HEK293 (cell line): ENCODE measurements around the gene HOXB4.

ENCODE experiments used
- CTCF ChIA-PET: fragments of 350-600 bp; formaldehyde crosslinking; extraction: SDS; loops from one replicate; lab custom pipeline; 2021; ENCODE audit warnings: antibody characterized with exemption; lab: Yijun Ruan, JAX
- POLR2A ChIA-PET: fragments of 300-600 bp; formaldehyde crosslinking; extraction: SDS; loops from one replicate; lab custom pipeline; 2020; ENCODE audit warnings: antibody characterized with exemption, inconsistent platforms; lab: Yijun Ruan, JAX
- H3K27ac ChIP-seq: fragments of 200-500 bp; sonication (Bioruptor generic); 2 replicates; pipeline ENCODE4 v1.5.1; 2014; ENCODE audit warnings: low read depth, low read length, control low read depth, inconsistent platforms; ENCODE audit errors: extremely low read depth
- H3K36me3 ChIP-seq, 2 experiments: fragments of 200-500 bp in 1 of 2; sonication (Bioruptor generic) in 1 of 2; 1 replicate in 1 of 2; 2 replicates in 1 of 2; pipeline ENCODE4 v1.5.1; 2014 to 2017; ENCODE audit warnings: inconsistent platforms in 2 of 2, low read length in 2 of 2; ENCODE audit not compliant: control insufficient read depth in 2 of 2, insufficient read depth in 1 of 2
- H3K4me1 ChIP-seq: fragments of 200-500 bp; sonication (Bioruptor generic); 2 replicates; pipeline ENCODE4 v1.5.1; 2014; ENCODE audit warnings: mild to moderate bottlenecking, low read length, inconsistent platforms; ENCODE audit not compliant: control insufficient read depth, insufficient read depth
- H3K4me3 ChIP-seq: 2 replicates; pipeline ENCODE4 v1.5.1; 2011; ENCODE audit warnings: low read depth, mild to moderate bottlenecking, control low read depth, low read length, moderate library complexity
- H3K9me3 ChIP-seq: fragments of 200-500 bp; sonication (Bioruptor generic); 2 replicates; pipeline ENCODE4 v1.5.1; 2014; ENCODE audit warnings: low read depth, low read length, inconsistent platforms; ENCODE audit not compliant: control insufficient read depth, insufficient read depth
- GLIS1 ChIP-seq: fragments of 450-650 bp; formaldehyde crosslinking; IDR thresholded peaks from 2 replicates; pipeline ENCODE4 v1.5.1; 2016; ENCODE audit warnings: missing biosample characterization, missing genetic modification characterization
- IKZF3 ChIP-seq: fragments of 450-650 bp; IDR thresholded peaks from 2 replicates; pipeline ENCODE4 v1.5.0; 2018; ENCODE audit warnings: missing biosample characterization, mild to moderate bottlenecking, missing genetic modification characterization, moderate library complexity
- OSR2 ChIP-seq: fragments of 450-650 bp; formaldehyde crosslinking; IDR thresholded peaks from 2 replicates; pipeline ENCODE4 v1.5.1; 2016; ENCODE audit warnings: missing biosample characterization, missing genetic modification characterization
- WT1 ChIP-seq: fragments of 450-650 bp; formaldehyde crosslinking; IDR thresholded peaks from 2 replicates; pipeline ENCODE4 v1.5.1; 2016; ENCODE audit warnings: missing biosample characterization, missing genetic modification characterization
- ZBTB1 ChIP-seq: fragments of 450-650 bp; formaldehyde crosslinking; IDR thresholded peaks from 2 replicates; pipeline ENCODE4 v1.5.1; 2016; ENCODE audit warnings: missing biosample characterization, missing genetic modification characterization
- ZBTB17 ChIP-seq: fragments of 450-650 bp; formaldehyde crosslinking; IDR thresholded peaks from 2 replicates; pipeline ENCODE4 v1.5.1; 2016; ENCODE audit warnings: missing biosample characterization, missing genetic modification characterization
- ZBTB8A ChIP-seq: fragments of 450-650 bp; formaldehyde crosslinking; IDR thresholded peaks from 2 replicates; pipeline ENCODE4 v1.5.1; 2016; ENCODE audit warnings: missing biosample characterization, missing genetic modification characterization
- ZNF274 ChIP-seq, 2 experiments: fragments of 200-500 bp in 1 of 2; fragments of 450-650 bp in 1 of 2; sonication (Bioruptor generic) in 1 of 2; formaldehyde crosslinking in 1 of 2; IDR thresholded peaks; 2 replicates each; pipeline versions ENCODE4 v1.5.1 to v1.6.1; 2014 to 2016; ENCODE audit warnings: borderline replicate concordance in 1 of 2, inconsistent platforms in 1 of 2, low read length in 1 of 2, missing biosample characterization in 1 of 2, missing genetic modification characterization in 1 of 2
- ZNF311 ChIP-seq: fragments of 450-650 bp; formaldehyde crosslinking; IDR thresholded peaks from 2 replicates; pipeline ENCODE4 v1.5.1; 2017; ENCODE audit warnings: missing biosample characterization, missing genetic modification characterization, borderline replicate concordance
- ZNF341 ChIP-seq: fragments of 450-650 bp; formaldehyde crosslinking; IDR thresholded peaks from 2 replicates; pipeline ENCODE4; 2016; ENCODE audit warnings: low read depth, missing biosample characterization, missing genetic modification characterization
- ZNF416 ChIP-seq: fragments of 450-650 bp; formaldehyde crosslinking; IDR thresholded peaks from 2 replicates; pipeline ENCODE4 v1.5.1; 2016; ENCODE audit warnings: missing biosample characterization, missing genetic modification characterization
- ZNF423 ChIP-seq: fragments of 450-650 bp; formaldehyde crosslinking; IDR thresholded peaks from 2 replicates; pipeline ENCODE4 v1.5.1; 2016; ENCODE audit warnings: missing biosample characterization, missing genetic modification characterization
- ZNF548 ChIP-seq: fragments of 450-650 bp; formaldehyde crosslinking; IDR thresholded peaks from 2 replicates; pipeline ENCODE4 v1.5.1; 2016; ENCODE audit warnings: missing biosample characterization, missing genetic modification characterization
- ZNF549 ChIP-seq: fragments of 450-650 bp; IDR thresholded peaks from 2 replicates; pipeline ENCODE4 v1.5.1; 2018; ENCODE audit warnings: missing biosample characterization, missing genetic modification characterization, mild to moderate bottlenecking, inconsistent platforms, moderate library complexity
- ZNF558 ChIP-seq: fragments of 450-650 bp; formaldehyde crosslinking; IDR thresholded peaks from 2 replicates; pipeline ENCODE4 v1.5.1; 2016; ENCODE audit warnings: missing biosample characterization, missing genetic modification characterization
- ZNF626 ChIP-seq: fragments of 450-650 bp; sonication (Bioruptor Pico); formaldehyde crosslinking; IDR thresholded peaks from 2 replicates; pipeline ENCODE4 v1.5.1; 2018; ENCODE audit warnings: missing biosample characterization, missing genetic modification characterization, inconsistent platforms
- ZNF701 ChIP-seq: fragments of 450-650 bp; formaldehyde crosslinking; IDR thresholded peaks from 2 replicates; pipeline ENCODE4 v1.5.1; 2016; ENCODE audit warnings: missing biosample characterization, missing genetic modification characterization
- ZNF76 ChIP-seq: fragments of 450-650 bp; formaldehyde crosslinking; IDR thresholded peaks from 2 replicates; pipeline ENCODE4; 2016; ENCODE audit warnings: low read depth, missing biosample characterization, missing genetic modification characterization, borderline replicate concordance
- ZNF843 ChIP-seq: fragments of 450-650 bp; formaldehyde crosslinking; IDR thresholded peaks from 2 replicates; pipeline ENCODE4 v1.5.1; 2016; ENCODE audit warnings: missing biosample characterization, missing genetic modification characterization
- ZXDB ChIP-seq: fragments of 450-650 bp; formaldehyde crosslinking; IDR thresholded peaks from 2 replicates; pipeline ENCODE4 v1.5.1; 2016; ENCODE audit warnings: missing biosample characterization, missing genetic modification characterization
- TF ChIP-seq, protein P1 (sequence below): fragments of 450-650 bp; formaldehyde crosslinking; IDR thresholded peaks from 2 replicates; pipeline ENCODE4 v1.5.1; 2017; ENCODE audit warnings: missing biosample characterization, mild to moderate bottlenecking, missing genetic modification characterization, moderate library complexity
- TF ChIP-seq, protein P2 (sequence below): fragments of 450-650 bp; formaldehyde crosslinking; IDR thresholded peaks from 2 replicates; pipeline ENCODE4 v1.5.1; 2016; ENCODE audit warnings: missing biosample characterization, missing genetic modification characterization
- TF ChIP-seq, protein P3 (sequence below): fragments of 450-650 bp; formaldehyde crosslinking; IDR thresholded peaks from 2 replicates; pipeline ENCODE4 v1.5.1; 2017; ENCODE audit warnings: missing biosample characterization, missing genetic modification characterization

Gene HOXB4

DNA sequence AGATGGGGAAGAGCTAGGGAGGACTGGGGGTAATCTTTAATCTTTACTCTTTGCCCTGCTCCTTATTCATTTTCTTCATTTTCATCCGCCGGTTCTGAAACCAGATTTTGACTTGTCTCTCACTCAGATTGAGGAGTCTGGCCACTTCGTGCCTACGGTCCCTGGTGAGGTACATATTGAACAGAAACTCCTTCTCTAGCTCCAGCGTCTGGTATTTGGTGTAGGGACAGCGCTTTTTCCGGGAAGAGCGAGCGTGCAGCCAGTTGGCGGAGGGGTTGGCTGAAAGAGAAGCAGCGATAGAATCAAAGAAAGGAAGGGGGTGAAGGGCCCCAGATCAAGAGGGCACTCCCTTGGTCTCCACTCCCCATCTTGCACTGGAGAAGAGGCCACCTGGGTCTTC is 44.7 kb upstream of the HOXB4 start (continued):
- TF ChIP-seq ZBTB8A (tag by site-specific recombination) = no peak
- TF ChIP-seq ZNF76 (tag by site-specific recombination) = no peak
- no peak for TF ChIP-seq ZNF416 (tag by site-specific recombination)
- no peak for TF ChIP-seq ZNF549 (tag by site-specific recombination)
- TF ChIP-seq, protein P1, sequence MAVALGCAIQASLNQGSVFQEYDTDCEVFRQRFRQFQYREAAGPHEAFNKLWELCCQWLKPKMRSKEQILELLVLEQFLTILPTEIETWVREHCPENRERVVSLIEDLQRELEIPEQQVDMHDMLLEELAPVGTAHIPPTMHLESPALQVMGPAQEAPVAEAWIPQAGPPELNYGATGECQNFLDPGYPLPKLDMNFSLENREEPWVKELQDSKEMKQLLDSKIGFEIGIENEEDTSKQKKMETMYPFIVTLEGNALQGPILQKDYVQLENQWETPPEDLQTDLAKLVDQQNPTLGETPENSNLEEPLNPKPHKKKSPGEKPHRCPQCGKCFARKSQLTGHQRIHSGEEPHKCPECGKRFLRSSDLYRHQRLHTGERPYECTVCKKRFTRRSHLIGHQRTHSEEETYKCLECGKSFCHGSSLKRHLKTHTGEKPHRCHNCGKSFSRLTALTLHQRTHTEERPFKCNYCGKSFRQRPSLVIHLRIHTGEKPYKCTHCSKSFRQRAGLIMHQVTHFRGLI = no peak
- TF ChIP-seq ZNF548 (tag by site-specific recombination) = no peak
- TF ChIP-seq, all 188 proteins: peak for 0

DNA sequence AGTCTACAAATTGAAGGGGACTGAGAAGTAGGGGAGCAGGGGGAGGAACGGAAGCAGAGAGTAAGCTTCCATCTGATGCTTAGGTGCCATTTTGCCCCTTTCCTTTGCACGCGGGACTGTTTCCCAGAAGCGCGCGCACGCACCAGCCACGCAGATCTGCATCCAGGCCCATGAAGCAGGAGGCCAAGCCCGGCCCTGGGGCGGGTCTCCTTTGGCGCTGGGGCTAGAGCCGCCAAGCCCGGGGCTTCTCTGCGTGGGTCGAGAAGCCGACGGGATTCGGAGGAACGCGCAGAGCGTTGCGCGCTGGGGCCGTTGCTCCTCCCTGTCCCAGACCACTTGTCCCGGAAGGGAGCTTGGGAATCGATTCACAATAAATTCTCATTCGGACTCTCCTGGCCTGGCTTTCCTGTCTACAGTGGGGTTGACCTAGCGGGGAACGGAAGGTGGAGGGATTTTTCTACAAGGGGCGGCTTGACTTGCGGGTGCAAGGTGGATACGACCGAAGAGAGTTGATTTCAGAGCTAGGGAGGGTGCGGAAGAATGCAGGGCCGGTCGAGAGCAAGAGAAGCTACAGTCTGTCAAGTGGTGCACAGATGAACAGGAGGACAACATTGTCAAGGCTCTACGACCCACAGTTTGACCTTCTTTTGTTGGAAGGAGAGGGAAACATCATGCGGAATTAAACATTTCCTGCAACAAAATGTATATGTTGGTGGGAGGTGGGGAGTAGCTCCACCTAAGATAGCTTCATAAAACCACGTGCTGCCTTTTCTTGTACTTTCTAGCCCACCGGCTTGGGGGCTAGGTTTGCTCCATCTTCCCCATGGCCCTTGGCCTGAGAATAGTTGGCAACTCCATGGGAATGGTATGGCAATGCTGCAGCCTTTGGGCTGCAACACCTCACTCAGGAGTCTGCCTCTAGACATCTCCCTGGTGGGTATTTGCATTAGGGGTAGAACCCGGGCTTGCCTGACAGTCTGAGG is 43.6 kb upstream of the HOXB4 start:
- CTCF ChIA-PET = interaction anchor here (0.6 to 3.0 kb wide), 20 partner anchors 9 to 595 kb away, joined by 3 to 15 read pairs (median 4); partner anchors contain the start of gene HOXB5
- H3K4me1 ChIP-seq = peaks cover 31% of the 10 kb centered on the region

DNA sequence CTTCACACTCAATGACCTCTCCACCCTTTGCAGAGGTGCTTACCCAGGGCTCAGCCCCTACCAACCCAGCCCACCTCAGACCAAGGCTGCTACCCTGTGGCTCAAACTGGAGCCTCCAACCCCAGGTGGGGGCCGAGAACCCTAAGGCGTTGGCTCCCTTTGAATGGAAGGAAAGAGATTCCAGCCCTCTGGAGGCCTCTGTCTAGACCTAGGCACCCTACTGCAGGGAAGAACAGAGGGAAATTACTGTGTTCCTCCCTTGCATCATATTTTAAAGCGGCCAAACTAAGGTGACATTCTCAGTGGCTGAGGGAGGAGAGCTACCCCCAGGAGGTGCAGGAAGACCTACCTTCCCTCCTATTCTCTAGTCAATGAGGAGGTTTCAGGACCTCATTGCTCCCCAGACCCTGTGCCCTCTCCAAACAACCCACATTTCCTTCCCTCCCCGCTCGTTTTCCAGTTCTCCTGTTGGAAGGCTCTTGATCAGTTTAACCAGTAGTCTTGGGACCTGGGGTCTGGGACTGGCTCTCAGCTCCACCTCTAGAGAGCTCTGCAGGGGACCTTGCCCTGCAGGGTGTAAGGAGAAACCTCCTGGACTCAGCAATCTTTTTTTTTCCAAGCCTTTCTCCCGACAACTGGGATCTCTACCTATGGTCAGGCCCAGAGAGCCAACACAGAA is 42.5 kb upstream of the HOXB4 start:
- no peaks in the 10 kb centered on the region for H3K9me3 ChIP-seq
- peak overlapping the region; percentile 44 for H3K27ac ChIP-seq
- H3K36me3 ChIP-seq = peaks cover 0 to 26% of the 10 kb centered on the region in 2 experiments; a peak in 1 of 3 replicates
- CTCF ChIA-PET = interaction anchor here (0.6 to 3.0 kb wide), 14 partner anchors 8 to 594 kb away, joined by 3 to 9 read pairs (median 4); partner anchors contain the start of gene HOXB5
- H3K4me3 ChIP-seq = no peak overlapping the region
- H3K4me1 ChIP-seq = peaks cover 42% of the 10 kb centered on the region
- POLR2A ChIA-PET = no interaction called here
- no peak for TF ChIP-seq ZNF701 (tag by site-specific recombination)
- TF ChIP-seq ZNF274 (IDR thresholded peaks at IDR 0.05; ENCODE audit: low read length) = no peak
- TF ChIP-seq ZNF274 (tag by site-specific recombination; IDR thresholded peaks at IDR 0.05; ENCODE audit: borderline replicate concordance) = no peak
- TF ChIP-seq WT1 (tag by site-specific recombination) = 0 out of 2 replicates have a peak, but pooled peaks have one; percentile 52
- peak; percentile 21 for TF ChIP-seq IKZF3 (tag by site-specific recombination)
- peak; percentile 77 for TF ChIP-seq ZBTB17 (tag by site-specific recombination)
- no peak for TF ChIP-seq ZBTB1 (tag by site-specific recombination)
- peak; percentile 46; the same call in 1 of the 2 replicates for TF ChIP-seq ZNF423
- TF ChIP-seq OSR2 (tag by site-specific recombination) = 0 out of 2 replicates have a peak, but pooled peaks have one; percentile 25
- TF ChIP-seq ZNF558 (tag by site-specific recombination) = no peak
- no peak for TF ChIP-seq ZNF626 (tag by site-specific recombination)
- peak; percentile 93 for TF ChIP-seq GLIS1 (tag by site-specific recombination)
- TF ChIP-seq, protein P2, sequence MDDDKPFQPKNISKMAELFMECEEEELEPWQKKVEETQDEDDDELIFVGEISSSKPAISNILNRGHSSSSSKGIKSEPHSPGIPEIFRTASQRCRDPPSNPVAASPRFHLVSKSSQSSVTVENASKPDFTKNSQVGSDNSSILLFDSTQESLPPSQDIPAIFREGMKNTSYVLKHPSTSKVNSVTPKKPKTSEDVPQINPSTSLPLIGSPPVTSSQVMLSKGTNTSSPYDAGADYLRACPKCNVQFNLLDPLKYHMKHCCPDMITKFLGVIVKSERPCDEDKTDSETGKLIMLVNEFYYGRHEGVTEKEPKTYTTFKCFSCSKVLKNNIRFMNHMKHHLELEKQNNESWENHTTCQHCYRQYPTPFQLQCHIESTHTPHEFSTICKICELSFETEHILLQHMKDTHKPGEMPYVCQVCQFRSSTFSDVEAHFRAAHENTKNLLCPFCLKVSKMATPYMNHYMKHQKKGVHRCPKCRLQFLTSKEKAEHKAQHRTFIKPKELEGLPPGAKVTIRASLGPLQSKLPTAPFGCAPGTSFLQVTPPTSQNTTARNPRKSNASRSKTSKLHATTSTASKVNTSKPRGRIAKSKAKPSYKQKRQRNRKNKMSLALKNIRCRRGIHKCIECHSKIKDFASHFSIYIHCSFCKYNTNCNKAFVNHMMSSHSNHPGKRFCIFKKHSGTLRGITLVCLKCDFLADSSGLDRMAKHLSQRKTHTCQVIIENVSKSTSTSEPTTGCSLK (tag by site-specific recombination) = no peak
- TF ChIP-seq, protein P3, sequence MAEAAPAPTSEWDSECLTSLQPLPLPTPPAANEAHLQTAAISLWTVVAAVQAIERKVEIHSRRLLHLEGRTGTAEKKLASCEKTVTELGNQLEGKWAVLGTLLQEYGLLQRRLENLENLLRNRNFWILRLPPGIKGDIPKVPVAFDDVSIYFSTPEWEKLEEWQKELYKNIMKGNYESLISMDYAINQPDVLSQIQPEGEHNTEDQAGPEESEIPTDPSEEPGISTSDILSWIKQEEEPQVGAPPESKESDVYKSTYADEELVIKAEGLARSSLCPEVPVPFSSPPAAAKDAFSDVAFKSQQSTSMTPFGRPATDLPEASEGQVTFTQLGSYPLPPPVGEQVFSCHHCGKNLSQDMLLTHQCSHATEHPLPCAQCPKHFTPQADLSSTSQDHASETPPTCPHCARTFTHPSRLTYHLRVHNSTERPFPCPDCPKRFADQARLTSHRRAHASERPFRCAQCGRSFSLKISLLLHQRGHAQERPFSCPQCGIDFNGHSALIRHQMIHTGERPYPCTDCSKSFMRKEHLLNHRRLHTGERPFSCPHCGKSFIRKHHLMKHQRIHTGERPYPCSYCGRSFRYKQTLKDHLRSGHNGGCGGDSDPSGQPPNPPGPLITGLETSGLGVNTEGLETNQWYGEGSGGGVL (tag by site-specific recombination) = no peak; the same call in 1 of the 2 replicates
- no peak for TF ChIP-seq ZXDB
- no peak for TF ChIP-seq ZNF843

More for the DNA sequence above, 43.6 kb upstream of the HOXB4 start:
- TF ChIP-seq ZNF341 (tag by site-specific recombination) (peak; percentile 73), ZNF311 (tag by site-specific recombination) (no peak)
- TF ChIP-seq, all 188 proteins: peak for 1
- POLR2A ChIA-PET = interaction anchor here (0.6 to 0.9 kb wide), 2 partner anchors 15 to 17 kb away, joined by 3 to 8 read pairs; partner anchors contain the start of gene HOXB6
- Histone ChIP-seq H3K4me3 (no peak overlapping the region), H3K36me3 (peaks cover 0 to 26% of the 10 kb centered on the region in 2 experiments; a peak in 1 of 3 replicates), H3K27ac (no peak overlapping the region), H3K9me3 (no peaks in the 10 kb centered on the region)
